EL (cell line): ENCODE measurements around the gene CBFA2T2.
"Not testable (repeated sequence)": the region's sequence is repeated elsewhere in the genome, so short reads cannot be mapped to it uniquely, and the experiment has no call there.

Experiments used
- DNase-seq: peaks from one replicate; pipeline ENCODE4 v3.0.0-alpha.2; 2016

Gene CBFA2T2

DNA sequence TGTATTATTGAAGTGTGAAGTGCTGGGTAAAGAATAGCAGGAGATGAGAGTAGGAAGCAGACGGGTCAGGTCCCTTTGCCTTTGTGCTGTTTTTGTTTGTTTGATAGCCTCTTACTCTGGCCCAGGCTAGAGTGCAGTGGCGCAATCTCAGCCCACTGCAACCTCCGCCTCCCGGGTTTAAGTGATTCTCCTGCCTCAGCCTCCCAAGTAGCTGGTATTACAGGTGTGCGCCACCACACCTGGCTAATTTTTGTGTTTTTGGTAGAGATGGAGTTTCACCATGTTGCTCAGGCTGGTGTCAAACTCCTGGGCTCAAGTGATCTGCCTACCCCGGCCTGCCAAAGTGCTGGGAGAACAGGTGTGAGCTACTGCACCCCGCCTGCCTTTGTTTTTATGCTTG is 18.1 kb downstream of the CBFA2T2 start:
- not testable (repeated sequence) for DNase-seq

DNA sequence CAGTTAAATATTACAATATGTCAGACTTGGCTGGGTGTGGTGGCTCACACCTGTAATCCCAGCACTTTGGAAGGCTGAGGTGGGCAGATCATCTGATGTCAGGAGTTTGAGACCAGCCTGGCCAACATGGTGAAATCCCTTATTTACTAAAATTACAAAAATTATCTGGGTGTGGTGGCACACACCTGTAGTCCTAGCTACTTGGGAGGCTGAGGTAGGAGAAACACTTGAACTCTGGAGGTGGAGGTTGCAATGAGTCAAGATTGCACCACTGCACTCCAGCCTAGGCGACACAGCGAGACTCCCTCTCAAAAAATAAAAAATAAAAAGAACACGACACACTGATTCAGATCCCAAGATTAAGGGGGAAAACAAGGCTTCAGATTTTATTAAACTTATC is 19.2 kb downstream of the CBFA2T2 start:
- DNase-seq, result not testable (repeated sequence)

DNA sequence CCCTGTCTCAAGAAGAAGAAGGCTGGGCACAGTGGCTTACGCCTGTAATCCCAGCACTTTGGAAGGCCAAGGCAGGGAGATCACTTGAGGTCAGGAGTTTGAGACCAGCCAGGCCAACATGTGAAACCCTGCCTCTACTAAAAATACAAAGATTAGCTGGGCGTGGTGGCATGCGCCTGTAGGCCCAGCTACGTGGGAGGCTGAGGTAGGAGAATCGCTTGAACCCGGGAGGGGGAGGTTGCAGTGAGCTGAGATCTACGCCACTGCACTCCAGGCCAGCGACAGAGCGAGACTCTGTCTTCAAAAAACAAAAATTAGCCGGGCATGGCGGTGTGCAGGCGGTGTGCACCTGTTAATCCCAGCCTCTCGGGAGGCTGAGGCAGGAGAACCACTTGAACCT is 22.0 kb downstream of the CBFA2T2 start:
- DNase-seq, result not testable (repeated sequence)

DNA sequence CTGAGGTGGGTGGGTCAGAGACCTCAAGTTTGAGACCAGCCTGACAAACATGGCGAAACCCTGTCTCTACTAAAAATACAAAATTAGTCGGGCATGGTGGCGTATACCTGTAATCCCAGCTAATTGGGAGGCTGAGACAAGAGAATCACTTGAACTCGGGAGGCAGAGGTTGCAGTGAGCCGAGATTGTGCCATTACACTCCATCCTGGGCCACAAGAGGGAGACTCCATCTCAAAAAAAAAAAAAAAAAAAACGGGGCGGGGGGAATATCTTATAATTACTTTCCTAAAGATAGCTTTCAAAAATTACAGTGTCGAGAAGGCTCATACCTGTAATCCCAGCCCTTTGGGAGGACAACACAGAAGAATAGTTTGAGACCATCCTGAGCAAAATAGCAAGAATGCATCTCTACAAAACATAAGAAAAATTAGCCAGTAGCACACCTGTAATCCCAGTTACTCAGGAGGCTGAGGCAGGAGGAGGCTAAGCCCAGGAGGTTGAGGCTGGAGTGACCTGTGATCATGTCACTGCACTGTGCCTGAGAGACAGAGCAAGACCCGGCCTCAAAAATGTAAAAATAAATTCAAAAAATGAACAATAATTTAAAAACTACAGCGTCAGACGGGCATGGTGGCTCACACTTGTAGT is 25.8 kb downstream of the CBFA2T2 start:
- no peak for DNase-seq

DNA sequence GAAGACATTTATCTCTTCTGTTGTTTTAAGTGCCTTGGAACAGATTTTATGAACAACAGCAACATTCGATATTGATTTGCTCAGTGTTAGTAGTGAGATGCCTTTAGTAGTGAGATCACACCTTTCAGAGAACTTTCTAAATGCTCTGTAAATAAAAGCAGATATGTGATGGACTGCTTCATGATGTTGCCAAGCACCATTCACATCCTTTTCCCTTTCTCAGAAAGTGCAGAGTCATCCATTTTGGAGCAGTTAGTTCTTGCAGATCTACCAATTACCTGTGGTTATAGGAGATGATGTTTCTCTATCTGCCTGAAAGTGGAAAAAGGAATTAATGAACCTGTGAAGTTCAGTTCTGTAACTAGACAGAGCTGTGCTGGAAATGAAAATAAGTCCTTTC is 27.0 kb downstream of the CBFA2T2 start:
- DNase-seq, result peak; percentile 3

DNA sequence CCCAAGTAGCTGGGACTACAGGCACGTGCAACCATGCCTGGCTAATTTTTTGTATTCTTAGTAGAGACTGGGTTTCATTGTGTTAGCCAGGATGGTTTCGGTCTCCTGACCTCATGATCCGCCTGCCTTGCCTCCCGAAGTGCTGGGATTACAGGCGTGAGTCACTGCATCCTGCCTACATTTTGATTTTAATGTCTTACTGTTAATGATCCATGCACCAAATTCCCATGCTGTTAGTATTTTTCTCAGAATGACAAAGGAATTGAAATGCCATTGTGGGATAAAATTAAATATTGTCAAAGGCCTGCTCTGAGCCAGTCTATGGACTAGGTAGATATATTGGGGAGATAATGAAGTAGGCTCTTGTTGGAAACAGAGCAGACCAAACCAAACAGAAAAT is 28.2 kb downstream of the CBFA2T2 start:
- DNase-seq, result peak; percentile 83

DNA sequence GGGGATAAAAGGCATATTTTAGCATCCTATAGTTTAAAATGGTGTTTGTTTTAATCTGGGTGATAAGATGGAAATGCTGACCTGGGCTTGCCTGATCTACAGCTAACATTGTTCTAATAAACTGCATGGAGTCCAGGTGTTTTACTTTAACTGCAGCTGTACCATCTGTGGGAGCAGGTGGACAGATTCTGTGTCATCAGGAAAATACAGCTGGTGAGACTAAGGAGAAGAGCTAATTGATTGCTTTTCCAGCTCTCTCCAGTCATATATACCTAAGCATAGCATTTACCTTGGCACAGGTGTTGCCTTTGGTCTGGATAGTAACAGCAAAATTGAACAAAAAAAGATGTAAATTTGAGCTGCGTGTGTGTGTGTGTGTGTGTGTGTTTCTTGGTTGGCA is 31.6 kb downstream of the CBFA2T2 start:
- no peak for DNase-seq

DNA sequence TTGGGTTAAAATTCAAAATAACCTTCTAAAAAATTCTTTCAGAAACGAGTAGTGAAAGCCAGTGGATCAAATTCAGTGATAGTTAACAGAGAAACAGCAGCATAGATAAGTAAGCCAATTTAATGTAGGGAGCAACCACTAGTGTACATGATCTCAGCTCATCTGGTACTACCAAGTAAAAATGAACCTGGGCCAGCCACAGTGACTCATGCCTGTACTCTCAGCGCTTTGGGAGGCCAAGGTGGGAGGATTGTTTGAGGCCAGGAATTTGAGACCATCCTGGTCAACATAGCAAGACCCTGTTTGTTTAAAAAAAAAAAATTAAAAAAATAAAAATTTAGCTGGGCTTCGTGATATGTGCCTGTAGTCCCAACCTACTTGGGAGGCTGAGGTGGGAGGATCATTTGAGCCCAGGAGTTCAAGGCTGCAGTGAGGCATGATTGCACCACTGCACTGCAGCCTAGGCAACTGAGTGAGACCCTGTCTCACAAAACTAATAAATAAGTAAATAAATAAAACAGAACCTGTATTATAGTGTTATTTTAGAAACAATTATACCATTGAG is 32.4 kb downstream of the CBFA2T2 start:
- DNase-seq, result no peak

DNA sequence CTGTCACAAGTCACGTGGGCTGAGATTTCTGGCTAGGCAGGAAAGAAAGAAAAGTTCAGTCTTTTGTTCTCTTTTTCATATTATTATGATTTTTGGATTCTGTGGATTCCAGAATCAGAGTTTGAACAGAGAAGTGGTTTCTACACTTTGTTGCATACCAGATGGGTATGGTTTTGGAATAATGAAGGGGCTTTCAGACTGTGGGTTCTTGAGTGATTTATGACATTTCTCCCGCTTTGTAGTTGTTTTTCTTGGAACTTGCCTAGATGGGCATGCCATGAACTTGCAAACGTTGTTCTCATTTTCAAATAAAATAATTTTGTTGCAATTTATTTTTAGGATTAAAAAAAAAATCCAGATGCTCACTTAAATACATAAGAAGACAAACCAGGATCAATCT is 34.4 kb downstream of the CBFA2T2 start:
- no peak for DNase-seq

DNA sequence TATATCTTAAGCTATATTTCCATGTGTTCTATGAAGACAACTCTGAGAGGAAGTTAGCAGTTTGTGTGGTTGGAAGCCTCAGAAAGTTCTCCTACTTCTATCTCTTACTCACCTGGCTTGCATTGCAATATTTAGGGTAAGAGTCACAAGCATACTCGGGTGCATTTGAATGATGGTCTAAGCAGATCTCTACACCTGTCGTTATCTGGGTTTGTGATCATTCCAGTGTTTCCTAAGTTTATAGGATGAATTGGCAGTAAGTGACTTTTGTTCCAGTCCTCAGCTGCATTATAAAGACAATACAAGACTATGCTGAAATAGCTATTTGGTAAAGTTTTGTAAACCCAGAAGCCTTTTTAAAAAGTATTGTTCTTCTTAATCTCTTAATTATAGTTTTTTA is 36.9 kb downstream of the CBFA2T2 start:
- no peak for DNase-seq

DNA sequence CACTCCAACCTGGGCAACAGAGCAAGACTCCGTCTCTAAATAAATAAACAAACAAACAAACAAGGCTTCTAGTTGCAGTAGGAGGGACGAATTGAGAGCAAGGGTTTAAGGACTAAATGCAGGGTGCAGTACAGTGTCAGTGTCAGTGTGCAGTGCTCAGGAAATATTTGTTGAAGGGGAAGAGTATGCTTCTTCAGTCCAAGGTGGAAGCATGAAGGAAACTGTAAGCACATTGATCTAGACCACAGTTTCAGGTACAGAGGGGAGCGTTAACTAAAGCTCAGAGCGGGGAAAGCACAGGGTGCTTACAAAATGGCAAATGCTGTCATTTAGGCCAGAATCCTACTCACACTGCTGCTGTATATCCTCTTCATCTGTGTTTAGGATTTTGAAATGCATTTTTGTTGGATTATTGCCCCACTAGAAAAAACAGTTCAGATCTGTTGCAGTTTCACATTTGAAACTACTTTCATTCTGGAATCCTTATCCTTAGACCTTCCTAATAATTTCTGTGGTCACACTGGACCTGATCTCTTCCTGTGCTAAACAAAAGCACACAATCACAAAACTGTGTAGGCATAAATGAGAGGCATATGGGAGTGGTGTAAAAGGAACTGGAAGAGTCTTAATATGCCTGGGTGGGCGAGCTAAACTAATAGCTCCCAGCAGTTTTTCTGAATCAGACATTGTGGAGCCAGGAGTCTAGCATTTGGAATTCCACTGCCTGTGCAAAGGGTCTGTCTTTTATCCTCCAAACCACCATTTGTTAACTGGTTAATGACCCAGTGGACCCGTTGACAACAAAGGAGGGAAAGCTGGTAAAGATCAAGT is 41.4 kb downstream of the CBFA2T2 start:
- peak; percentile 5 for DNase-seq

DNA sequence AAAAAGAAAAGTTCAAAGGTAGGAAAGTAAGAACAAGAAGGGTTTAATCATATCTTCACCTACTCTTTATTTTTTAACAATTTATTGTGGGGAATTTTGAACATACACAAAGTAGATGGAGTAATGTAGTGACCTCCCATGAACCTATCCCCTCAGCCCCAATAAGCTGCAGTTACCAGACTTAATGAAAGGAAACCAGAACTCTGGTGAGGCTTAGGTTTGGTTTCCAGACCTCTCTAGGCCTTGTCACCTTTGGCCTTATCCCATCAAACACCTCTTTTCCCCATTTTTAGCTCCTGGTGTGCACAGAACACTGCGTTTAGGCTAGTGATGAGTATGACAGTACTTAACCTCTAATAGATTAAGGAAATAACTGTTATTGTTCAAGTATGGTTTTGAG is 42.0 kb downstream of the CBFA2T2 start:
- no peak for DNase-seq

DNA sequence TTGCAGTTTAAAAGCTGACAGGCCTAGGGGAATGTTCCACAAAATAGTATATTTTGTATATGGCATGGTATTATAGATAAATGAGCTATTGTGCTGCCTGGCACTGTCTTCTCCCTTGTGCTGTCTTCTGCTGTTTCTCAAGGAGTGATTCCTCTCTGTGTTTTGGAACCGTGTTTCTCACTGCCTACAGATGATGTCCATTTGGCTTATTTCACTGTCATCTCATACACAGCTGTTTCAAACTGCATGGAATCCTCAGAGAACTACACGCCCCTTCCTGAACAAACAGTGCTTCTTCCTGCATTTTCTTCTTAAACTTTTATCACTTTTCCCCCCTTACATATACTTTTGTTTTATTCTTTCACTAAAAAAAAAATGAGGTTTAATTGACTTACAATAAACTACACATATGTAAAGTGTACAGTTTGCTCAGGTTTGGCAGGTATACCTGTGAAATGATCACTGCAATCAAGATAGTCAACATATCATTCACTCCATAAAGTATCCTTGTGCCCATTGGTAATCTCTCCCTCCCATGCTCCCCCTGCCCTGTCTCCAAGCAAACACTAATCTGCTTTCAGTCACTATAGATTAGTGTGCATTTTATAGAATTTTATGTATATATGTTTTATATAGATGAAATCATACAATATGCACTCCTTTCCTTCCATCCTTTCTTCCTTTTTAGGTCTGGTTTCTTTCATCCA is 43.0 kb downstream of the CBFA2T2 start:
- DNase-seq, result no peak

DNA sequence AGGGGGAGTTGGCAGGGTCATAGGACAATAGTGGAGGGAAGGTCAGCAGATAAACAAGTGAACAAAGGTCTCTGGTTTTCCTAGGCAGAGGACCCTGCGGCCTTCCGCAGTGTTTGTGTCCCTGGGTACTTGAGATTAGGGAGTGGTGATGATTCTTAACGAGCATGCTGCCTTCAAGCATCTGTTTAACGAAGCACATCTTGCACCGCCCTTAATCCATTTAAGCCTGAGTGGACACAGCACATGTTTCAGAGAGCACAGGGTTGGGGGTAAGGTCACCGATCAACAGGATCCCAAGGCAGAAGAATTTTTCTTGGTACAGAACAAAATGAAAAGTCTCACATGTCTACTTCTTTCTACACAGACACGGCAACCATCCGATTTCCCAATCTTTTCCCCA is 45.8 kb downstream of the CBFA2T2 start:
- DNase-seq, result not testable (repeated sequence)

DNA sequence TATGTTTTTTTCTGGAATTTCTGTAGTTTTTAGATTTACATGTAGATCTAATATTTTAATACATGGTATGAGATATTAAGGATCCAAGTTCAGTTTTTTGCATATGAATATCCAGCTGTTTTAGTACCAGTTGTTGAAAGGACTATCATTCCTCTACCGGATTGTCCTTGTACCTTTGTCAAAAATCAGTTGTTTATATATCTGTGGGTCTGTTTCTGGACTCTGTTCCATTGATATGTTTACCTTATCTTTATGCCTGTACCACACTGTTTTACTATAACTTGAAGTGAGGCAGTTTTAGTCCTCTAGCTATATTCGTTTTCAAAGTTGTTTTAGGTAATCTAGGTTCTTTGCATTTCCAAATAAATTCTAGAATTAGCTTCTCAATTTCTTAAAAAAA is 47.7 kb downstream of the CBFA2T2 start:
- DNase-seq, result no peak

DNA sequence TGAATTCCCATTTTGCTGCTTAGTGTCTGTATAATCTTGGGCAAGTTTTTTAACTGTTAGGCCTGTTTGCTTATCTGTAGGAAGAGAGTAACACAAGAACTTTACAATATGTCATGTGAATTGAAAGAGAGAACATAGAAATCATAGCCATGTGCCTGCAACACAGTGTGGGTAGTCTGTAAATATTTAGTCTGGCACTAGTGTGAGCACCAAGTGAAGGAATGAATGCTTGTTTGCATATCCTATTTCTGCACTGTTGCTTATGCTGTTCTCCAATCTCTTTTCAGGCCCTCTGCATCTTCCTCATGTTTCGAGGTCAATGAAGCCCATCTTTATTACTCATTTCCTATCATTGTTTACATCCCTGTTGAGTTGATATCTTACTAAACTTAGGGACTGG is 49.2 kb downstream of the CBFA2T2 start:
- DNase-seq, result peak; percentile 4

DNA sequence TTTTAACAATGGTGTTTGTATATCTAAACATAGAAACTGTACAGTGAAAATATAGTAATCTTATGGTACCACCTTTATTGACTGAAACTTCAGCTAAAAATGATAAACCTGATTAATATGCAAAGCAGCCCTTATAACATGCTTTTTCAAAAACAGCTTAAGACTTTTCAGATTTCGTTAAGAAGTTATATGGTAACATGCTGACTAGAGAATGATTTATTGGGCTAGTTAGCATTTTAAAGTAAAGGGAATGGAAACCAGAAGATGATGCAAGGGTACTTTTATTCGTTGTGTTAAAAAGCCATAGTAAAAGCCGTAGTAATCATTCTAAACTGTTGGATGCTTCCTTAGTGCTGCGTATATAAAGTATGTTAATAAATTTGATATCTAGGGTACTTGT is 50.5 kb downstream of the CBFA2T2 start:
- DNase-seq, result no peak

DNA sequence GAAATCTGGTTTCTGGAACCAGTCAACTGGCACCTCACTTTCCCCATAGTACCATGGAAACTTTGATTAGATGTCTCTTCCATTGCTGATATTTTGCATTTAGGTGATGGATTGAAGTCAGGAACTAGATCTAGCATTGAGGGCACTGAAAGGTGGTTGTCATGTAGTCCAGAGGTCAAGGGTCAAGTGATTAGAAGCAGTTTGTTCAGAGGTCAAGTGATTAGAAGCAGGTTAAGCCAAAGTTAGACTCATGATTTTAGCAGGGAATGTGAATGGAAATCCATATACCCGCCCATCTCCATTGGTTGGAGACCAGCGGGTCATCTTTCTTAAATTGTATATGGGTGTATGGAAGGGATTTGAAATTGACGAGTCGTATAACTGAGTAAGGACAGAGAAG is 51.2 kb downstream of the CBFA2T2 start:
- no peak for DNase-seq

DNA sequence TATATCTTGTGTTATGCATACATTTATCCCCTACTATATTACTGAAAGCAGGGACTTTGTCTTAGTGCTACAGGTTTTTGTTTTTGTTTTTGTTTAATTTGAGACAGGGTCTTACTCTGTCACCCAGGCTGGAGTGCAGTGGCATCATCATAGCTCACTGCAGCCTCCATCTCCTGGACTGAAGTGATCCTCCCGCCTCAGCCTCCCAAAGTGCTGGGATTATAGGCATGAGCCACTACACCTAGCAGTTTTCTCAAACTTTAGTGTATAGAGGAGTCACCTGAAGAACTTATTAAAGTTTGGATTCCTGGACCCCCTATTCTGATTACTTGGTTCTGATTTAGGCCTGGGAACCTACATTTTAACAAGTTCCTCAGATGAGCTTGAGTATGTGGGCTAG is 51.9 kb downstream of the CBFA2T2 start:
- no peak for DNase-seq

DNA sequence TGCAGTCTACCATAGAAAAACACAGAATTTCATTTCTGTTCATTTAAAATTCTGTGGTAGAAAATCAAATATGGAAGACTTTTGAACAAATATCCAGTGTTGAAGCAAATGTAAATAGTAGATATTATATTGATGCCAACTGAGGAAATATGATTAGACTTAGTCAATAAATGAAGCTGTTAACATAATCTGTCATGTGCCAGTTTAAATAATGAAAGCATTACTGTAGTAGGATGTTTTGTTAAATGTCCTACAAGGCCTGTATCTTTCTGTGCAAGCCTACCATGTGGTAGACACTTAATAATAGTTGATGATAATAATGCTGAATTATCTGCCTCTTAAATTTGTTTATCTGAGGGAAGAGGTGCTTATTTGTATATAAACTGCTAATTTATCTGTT is 55.9 kb downstream of the CBFA2T2 start:
- DNase-seq, result no peak

DNA sequence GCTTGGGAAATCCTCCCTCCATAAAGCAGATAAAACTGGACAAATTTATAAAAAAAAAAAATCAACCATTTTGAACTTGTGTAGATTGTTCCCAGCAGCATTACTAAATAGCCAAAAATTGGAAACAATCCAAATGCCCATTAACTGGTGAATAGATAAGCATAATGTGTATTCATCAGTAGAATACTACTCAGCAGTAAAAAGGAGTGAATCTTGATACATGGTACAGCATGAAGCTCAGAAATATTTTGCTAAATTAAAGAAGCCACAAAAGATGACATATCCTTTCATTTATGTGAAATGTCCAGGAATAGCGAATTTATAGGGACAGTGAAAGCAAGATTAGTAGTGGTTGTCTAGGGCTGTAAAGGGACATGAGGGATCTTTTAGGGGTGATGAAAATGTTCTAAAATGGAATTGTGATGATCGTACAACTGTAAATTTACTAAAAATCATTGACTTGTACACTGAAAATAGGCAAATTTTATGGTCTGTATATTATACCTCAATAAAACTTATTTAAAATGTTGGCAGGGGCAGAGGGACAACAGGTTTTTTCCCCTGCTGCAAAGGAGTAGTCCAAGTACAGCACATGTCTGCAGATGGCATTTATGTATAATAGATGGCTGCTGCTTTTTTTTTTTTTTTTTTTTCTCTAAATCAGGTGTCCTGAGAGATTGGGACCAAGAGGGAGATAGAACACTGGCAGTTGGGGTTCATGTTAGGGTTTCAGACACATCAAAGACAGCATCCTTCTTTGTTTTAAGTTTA is 59.5 kb downstream of the CBFA2T2 start:
- DNase-seq, result no peak

DNA sequence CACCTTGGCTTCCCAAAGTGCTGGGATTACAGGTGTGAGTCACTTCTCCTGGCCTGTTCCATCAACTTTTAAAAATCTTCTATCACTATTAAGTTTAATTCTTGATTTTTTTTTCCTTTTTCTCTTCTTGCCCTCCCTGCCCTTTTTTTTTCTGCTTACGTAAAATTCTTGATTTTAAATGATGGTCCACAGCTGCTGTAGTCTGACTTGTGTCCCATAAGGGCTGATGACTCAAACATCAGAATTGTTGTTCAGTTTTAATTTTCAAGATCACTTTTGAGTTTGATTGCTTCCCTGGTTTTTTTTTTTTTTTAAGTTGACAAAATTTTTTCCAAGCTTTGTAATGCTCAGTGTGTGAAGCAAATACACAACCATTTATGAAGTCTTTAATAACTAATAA is 61.9 kb downstream of the CBFA2T2 start:
- DNase-seq, result no peak

DNA sequence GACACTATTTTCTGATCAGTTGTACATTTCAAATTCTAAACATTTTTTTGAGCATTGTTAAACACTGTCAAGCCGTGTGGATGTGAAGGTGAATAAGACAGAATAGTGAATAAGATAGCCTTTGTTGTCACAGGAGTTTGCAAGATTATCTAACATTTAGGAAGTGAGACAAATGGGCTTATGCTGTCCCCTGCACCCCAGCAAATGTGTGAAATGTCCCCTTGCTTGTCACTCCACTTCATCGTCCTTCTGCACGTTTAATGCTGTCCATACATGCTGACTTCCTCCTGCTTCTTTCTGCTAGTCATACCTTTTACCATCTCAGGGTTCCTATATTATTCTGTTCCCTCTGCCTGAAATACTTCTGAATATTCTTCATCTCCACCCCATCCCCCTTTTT is 62.6 kb downstream of the CBFA2T2 start:
- no peak for DNase-seq
